ENCODE data around the gene CARHSP1.
"Not testable (repeated sequence)": the region's sequence is repeated elsewhere in the genome, so short reads cannot be mapped to it uniquely, and the experiment has no call there.

Gene CARHSP1

DNA sequence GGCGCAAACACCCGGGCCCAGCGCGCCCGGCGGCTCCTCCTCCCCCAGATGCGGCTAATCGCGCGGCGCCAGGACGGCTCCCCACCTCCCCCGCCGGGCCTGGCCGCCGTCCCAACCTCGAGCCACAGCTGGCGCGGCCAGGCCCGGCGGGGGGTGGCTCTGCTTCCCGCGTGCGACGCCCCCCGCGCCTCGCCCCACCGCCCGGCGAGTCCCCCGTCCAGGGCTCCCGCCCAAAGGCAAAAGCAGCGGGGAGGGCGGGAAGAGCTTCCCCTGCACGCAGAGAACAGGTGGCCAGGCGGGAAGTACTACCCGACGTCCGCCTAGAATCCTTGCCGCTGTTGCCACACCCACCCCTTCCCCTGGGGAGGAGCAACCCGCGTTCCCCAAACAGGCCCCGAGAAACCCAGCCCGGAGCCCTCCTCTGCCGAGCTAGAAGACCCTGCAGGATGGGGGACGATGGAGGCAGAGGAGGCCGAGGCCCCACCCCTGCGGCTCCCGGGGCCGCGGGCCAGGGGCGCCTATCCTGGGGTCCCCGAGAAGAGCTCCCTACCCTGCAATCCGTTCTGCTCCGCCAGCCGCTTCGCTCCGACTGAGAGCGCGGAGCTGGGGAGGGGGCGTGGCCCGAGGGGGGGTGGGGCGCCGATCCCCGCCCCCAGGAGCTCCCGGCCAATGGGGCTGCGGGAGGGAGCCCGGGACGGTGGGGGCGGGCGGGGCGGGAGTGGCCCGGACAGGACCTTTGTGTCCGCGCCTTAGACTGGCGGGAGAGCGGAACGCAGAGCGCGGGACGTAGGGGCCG is at the start of gene CARHSP1:
TSS of gene CARHSP1 (minus strand) at position 591 of the 796 bp plus-strand sequence. CDS start 9,678 bp downstream, outside the sequence.
- peak; percentile 94 for DNase-seq

DNA sequence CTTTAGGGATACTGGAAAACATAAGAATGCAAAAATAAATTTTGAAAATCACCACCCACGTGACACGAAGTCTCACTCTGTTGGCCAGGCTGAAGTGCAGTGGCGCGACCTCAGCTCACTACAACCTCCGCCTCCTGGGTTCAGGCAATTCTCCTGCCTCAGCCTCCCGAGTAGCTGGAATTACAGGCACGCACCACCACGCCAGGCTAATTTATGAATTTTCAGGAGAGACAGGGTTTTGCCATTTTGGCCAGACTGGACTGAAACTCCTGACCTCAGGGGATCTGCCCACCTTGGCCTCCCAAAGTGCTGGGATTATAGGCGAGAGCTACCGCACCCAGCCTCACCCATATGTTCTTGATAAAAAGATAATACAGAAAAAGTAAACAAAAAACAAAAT is 48.5 kb upstream of the CARHSP1 start:
- not testable (repeated sequence) for DNase-seq

DNA sequence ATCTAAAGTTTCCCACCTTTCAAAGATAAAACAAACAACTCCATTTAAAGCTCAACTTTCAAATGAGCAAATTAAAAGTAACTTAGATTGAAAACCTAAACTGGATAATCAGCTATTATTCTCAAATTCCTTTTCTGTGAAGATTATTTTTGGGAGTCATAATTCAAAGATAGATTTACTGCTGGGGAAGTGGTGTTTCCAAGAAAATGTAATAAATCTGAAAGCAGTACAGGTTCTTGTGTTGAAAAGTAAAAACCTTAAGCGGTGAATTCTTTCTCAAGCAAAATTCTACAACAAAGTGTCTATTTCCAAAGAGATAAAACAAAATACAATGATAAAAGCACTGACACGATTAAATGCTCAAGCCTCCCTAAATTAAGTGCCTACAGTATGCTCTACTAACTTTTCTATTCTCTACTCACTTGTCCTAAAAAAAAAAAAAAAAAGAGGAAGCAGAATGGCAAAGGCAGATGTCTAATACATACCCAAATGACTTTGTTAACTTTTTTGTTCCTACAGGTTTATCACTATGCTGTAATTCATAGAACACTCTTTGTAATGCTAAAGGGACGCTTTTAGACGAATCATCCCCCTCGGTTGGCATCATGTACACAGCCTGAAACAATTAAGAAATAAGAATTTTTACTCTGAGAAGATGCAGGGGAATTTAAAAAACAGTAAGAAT is 47.9 kb upstream of the CARHSP1 start:
- DNase-seq, result no peak

DNA sequence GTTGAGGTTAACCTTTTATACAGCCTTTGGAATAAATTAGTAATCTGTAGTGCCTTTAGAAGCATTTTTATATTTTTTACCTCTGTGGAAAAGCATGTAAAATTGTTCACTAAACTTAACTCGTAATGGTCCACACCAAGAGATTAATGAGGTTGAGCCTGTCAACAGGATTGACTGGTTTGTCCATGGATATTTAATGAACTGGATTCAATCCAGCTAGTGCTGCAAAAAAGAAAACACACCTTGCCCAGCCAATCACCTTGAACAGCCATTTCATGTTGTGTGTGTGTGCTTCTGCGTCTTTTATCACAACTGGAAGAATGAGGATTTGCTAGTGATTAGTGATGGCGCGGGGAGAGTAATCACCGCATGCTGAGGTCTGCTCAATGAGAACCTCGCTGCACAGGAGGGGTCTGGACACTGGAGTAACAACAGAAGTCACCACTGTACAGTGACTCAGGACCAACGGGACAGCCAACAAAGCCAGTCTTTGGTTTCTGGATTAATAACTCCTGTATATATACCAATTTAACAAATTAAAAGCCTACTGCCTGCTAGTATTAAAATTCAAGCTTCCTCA is 47.0 kb upstream of the CARHSP1 start:
- no peak for DNase-seq

DNA sequence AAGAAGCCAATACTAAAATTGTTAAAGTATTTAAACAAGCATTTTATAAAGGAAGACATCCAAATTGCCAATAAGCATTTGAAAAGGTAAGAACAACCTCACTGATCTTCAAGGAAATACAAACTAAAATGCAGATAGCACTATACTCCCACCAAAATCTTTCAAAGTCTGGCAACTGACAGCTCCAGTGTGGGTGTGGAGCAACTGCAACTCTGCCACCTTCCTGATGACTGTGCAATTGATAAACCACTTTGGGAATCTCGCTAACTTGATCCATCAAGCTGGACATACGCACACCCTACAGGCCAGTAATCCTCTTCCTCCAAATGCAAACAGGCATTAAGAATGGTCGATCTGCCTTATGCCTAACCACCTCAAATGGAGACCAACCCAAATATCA is 45.3 kb upstream of the CARHSP1 start:
- DNase-seq, result no peak

DNA sequence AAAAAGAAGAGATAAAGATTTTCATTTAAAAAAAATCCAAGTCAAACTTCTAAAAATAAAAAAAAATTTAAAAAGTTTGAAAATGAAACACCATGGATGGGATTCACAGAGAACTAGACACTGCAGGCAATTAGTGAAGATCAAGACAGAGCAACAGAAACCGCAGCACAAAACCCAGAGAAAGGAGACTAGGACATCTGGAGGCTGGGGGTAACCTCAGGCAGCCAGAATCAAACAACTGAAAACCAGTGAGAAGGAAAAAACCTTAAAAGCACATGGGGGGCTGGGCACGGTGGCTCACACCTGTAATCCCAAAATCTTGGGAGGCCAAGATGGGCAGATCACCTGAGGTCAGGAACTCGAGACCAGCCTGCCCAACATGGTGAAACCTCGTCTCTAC is 44.0 kb upstream of the CARHSP1 start:
- no peak for DNase-seq

DNA sequence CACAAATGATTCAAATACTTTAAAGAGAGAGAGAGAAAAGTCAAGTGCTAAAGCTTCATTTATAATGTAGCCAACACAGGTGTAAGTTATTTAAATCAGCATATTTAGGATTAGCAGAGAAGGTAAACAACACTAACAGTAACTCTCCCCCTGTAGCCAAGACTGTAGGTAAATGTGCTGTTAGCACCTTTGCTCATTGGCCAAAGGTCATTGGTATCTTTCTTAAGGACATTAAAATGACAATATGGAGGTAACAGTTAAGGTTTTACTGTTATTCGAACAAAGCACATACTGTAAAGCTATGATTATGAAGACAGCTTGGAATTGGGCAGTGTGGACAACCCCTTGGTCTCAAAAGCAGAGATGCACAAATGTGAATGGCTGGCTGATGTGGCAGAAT is 42.0 kb upstream of the CARHSP1 start:
- DNase-seq, result no peak

DNA sequence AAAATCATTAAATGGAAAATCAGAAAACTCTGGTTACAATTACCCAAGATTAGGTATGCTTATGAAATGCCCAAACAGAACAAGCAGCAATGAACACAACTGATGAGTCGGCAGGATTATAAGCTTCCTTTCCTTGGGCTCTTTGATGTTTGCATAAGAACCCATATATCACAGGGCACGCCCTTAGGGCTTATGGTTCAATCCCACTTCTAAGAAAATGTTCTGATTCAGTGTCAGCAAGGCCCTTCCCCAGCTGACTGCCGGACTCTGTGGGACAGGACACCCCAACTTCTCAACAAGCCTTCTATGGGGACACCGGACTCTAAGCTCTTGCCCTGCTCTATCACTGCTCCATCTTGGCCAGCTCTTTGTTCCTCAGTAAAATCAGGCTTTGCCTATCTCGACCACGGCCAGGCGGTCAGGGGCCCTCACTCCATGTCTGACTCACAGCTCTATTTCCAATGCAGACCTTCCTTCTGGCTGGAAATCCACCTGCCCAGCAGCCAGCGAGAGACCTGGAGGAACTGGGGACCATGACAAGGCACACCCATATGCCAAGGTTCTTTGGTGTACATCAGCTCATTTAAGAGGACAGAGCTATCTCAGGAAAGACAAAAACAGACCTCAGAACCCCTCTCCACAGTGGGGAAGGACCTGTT is 40.1 kb upstream of the CARHSP1 start:
- no peak for DNase-seq

DNA sequence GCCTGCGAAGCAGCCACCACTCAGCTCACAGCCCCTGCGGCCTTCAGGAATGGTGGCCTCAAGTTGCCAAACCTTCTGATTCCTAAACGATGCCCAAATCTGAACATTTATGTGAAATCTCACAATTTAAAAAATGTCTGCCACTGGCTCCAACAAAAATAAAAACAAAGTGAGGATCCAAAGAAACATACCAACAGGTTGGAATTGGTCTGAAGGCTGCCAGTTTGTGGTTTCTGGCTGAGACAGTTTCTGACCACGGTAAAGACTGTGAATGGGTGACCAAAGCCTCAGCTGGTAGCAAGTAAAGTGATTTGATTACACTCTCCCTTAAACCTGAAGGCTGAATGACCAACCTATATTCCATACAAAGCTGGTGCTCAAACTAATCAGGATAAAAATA is 38.3 kb upstream of the CARHSP1 start:
- DNase-seq, result no peak

DNA sequence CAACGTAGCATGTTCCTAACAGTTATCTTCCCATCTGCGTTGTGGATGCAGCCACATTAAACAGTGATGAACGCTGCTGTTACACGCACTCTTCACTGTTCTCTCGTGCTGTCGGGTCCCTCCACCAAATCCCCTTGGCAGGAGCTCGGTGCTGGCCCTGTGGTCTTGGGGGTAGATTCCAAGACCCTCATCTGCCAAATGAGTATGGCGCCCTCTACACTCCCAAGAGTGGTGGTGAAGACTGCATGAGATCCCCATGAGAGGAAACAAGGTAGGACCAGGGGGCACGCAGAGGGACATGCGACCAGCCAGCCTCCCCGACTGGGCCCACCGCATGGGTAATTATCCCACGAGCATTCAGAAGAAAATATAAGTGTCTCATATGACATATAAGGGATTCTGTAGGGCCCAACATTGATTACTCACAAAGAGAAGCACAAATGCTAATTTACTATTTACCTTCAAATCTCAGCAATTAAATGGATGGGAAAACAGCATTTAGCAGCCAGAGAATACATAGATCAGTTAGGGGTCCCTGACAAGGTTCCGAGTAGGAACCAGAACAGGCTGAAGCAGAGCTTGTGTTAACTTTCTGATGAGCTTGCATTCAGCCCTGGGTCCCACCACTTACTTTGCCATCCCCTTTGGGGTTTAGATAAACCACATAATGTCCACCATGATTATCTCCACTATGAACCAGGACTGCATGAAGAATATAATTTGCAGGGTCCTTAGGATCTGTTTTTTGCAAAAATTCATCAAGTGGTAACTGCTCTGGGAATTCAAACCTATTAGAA is 37.2 kb upstream of the CARHSP1 start:
- no peak for DNase-seq

DNA sequence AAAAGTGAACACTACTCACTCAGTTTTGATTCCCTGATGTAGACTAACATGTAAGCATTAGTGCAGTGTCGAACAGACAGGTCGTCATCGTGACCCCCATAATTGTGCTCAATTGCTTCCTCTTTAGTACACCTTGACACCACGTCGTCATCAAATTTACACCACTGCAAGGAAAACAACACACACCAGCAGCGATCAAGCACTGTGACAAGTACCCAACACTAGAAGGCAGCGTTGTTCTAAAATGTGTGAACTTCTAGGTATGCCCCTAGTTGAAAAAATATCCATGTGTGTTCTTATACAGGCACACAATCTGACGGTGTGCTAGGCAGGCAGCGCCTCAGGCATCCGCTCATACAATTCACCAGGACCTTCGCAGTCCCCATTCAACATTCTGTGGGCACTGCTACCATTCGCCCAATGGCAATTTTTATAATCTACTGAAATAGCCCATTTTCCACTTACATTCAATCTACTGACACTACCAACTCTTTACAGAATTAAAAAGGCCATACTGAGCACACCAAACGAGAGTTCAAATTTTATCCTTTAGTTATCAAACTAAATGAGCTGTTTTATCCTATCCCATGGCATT is 36.5 kb upstream of the CARHSP1 start:
- no peak for DNase-seq

DNA sequence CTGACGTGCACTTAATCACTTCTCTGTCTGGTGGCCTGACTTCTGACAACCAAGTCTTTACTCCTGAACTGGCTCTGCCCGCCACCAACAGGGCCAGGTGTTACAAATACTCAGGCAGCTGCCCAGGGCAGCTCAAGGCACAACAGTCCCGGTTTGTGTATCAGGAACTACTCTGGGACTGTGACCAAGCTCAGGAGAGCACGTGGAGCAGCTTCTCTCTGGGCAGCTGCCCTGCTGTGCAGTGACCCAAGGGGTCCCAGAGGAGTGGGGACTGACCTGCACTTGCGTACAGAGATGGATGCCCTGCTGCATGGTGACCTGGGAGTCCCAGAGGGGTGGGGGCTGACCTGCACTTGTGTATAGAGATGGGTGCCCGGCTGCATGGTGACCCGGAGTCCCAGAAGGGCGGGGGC is 35.2 kb upstream of the CARHSP1 start:
- DNase-seq, result no peak

DNA sequence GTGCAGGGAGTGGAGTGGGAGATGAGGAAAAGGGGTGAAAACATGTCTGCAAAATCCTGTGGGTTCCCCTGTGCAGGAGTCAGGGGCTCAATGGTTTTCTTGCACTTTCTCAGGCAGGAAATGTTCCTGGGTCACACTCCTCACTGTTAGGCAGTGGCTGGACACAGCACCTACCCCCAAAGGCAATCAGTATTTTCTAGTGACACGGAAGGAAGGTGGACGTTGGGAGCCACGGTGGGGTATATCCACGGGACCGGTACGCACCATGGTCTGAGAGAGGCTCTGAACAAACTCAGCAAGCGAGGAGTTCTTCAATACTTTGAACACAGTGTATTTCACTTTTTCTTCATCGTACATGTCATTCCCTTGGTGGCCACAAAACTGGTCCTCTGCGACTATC is 34.2 kb upstream of the CARHSP1 start:
- no peak for DNase-seq

DNA sequence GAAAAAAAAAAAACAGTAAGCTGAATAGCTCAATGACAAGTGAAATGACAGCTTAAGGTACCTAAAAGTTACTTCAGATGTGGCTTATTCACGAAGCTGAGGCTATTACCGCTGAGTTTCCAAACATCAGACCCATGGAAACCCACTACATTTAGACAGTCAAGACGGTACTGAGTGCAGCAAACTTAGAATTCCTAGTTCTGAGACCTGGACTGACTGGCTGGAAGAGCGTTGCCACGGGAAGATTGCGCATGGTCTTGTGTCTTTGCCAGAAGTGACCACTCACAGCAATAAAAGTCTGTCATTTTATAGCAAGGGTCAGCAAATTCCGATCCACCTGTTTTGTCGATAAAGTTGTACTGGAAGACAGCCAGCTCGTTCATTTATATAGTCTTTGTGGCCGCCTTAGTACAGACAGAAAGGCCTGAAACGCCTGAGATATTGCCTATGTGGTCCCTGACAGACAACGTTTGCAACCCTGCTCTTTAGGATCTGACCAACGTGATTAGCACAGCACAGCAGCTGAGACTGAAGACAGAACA is 32.6 kb upstream of the CARHSP1 start:
- DNase-seq, result no peak

DNA sequence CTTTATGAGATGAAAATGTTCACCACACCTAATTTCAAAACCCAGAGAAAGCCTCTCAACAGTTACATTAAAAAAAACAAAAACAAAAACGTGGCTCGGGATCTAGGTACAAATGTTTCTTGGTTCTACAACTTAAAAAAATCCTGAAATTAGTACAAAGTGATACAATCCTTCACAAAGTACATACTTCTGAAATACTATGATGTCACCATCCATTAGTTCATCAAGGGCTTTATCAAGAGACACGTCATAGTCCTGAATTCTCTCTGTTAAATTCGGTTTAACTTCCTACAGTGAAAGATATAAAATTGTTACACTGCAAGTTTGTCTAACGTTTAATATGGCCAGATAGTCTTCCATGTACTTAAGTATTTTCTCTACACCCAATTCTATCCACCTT is 31.5 kb upstream of the CARHSP1 start:
- no peak for DNase-seq

DNA sequence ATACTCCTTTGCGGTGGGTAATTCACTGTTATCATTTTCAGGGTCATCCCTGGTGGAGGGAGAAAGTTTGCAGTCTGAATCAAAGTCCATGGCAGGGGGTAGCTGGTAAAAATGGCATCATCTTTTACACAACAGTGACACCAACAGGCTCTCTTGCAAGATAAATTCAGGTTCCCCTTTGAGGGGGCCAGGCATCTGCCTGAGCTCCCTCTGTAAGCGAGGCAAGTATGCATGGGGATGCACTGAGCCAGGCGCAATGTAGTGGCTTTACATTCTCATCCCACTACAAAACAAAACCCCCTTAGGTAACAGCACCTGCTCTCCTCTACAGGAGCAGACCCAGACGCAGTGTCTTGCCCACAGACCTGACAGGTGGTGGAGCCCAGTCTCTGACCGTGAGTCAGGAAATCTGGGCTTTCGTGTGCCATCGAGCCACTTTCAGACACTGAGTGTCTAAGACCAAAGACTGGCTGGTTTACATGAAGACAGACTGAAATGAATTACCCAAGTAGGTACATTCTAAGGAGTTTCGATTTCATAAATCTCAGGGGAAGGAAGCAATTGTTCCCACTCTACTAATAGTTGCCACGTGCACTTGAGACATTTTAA is 31.0 kb upstream of the CARHSP1 start:
- DNase-seq, result no peak

DNA sequence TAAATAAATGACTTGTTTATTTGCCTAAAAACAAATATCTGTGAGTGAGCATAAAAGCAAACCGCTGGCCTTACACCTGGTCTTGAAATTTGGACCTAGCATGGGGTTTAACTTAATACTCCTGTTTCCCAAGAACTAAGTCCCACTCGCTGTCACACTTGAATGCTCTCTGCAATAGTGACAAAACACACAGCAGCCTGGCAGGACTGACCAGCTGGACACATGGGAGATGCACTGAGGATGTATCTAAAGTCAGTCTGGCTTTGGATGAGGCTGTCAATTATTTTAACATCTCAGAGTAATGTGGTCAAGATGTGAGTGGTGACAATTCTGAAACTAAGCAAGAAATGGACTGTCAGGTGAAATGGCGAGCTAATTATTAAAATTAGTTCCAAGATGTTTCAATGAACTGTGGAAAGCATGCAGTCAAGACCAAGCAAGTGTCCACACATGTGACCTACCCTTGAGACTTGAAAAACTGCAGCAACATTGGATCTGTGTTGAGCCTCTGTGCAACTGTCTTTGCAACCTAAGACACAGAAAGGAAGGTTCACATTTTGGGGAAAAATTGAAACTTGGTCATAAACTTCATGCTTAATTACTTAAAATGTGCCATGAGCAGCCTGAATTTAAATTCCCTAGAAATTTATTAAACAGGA is 30.0 kb upstream of the CARHSP1 start:
- no peak for DNase-seq

DNA sequence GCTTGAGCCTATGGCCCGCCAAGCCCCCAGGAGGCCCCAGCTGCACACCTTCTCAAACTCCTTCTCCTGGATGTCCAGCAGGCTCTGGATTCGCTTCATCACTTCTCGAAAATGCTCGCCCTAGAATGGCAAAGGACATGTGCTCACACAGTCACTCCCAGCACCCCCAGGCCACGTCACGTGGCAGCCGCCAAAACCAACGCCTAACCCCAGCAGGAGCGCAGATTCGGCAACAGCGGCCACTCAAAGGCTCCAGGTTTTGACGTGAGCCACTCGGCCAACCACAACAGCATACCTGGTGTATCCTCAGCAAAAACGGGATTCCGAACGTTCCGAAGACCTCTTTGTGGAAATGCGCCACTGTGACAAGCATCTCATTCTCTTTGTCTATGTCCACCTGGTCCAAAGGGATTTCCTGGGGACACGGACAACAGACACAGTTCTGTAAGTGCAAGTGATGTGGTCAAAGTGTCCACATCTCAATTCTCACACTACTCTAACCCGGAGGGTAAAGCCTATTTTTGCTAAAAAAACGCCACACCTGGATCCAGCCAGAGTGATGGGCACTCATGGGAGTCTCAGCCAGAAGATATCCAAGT is 26.0 kb upstream of the CARHSP1 start:
- DNase-seq, result no peak

DNA sequence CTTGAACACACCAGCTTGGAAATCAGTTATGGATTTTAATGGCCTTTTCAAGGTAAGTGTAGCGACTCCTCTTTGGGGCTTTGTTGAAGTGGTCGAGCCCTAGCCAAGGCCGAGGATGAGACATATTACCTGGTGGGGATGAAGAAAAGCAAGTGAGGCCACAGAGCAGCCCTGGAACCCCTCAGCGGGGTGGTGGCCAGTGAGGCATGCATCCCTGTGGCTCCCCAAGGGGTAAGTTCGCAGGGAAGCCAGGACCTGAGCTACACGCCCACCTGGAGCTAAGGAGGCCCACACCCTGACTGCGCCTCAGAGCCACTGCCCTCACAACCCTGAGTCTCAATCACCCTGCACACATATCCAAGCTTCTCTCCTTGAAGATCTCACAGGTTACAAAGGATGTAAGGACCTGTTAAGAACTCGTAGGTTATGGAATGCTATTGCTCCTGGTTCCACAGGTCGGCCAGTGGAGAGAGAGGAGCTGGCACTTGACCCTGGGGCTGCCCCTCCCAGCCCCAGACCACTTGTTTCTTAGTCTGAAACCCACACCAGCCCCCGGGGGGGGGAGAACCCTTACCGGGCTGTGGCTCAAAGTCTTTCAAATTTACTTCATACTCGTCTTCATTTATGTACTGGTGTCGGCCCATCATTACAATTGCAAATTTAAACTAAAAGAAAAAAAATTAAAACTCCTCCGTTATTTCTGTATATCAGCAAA is 25.3 kb upstream of the CARHSP1 start:
- DNase-seq, result no peak

DNA sequence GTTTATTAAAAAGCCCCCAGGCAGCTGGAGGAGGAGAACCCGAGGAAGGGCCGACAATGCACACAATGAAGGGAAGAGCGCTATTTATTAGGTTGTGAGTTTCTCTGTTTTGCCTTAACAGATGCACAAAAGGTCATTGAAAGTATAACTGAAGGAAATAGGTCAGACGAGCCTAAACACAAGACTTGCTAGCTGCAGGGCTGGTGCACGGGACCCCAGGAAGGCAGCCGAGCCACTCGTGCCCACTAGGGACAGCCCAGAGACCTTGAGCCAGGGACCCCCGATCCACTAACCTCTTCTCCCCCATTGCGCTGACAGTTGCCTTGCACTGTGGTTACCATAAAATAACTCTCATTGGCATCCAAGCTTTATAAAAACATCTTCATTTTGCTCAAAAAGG is 24.6 kb upstream of the CARHSP1 start:
- DNase-seq, result no peak

All from femur (tissue), 1 donor.